UCSD-AML1 (cell line): Measurements from ENCODE around the gene SLC16A8.

Source experiments
- DNase-seq: peaks from one replicate; lab custom pipeline; 2025; ENCODE audit not compliant: unreplicated experiment; lab: John Stamatoyannopoulos, UW

Gene SLC16A8

GRCh38 chr22:38031491-38031890 is 52.5 kb downstream of the SLC16A8 start:
- no peak for DNase-seq

- no peak for DNase-seq
These were observed 53.5 kb downstream of the SLC16A8 start for GRCh38 chr22:38030311-38031133.

DNA sequence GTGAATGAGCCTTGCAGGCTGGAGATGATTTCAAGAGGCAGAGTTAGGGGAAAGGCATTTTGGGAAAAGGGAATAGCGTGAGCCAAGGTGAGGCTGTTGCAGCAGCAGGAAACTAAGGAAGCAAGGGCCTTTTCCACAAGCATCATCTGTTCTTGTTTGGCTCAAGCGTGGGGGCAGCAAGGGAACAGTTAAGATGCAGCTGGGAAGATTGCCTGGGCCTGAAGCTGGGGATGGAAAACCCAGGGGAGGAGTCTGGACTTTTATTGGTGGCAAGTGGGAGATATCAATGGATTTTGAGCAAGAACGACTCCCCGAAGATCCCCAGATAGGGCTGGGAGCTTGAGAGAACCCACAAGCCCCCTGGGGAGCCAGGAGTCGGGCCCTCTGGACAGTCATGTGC is 54.1 kb downstream of the SLC16A8 start:
- no peak for DNase-seq

- DNase-seq, result no peak
These were observed 54.6 kb downstream of the SLC16A8 start for GRCh38 chr22:38029370-38029769.

DNA sequence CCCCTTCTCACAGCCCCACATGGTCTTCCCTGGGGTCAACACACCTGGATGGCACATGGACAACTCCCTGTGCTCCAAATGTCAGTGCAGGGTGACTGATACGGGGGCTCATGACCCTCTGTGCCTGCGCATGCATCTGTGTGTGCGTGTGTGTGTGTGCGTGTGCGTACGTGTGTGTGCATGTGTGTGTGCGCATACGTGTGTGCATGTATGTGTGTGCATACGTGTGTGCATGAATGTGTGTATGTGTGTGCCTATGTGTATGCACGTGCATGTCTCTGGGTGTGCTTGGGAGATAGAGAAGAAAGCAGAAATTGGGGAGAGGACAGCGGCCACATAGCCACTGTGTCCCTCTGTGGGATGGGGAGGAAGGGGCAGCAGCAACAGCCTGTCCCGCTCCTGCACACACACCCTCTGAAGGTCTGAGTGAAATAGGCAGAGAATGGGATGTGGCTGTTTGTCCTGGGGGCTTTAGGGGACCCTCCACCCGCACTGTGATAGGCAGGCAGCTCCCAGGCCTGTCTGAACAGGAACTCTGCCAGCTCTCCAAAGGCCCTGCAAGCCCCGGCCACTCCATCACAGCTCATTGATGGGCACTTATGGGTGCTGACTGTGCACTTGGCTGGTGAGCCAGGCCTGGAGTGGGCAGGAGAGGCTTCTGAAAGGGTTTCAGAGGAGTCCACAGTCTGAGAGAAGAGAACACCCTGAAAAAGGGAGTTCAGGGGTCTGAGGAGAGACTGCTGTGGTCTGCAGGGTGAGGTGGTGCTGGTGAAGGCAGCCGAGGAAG is 55.4 kb downstream of the SLC16A8 start:
- no peak for DNase-seq
